PFSK-1 (cell line): ENCODE results near the gene NR2E1.

Experiments
- POLR2AphosphoS5 ChIP-seq: IDR thresholded peaks from 2 replicates; pipeline ENCODE4 v1.6.1; 2012; ENCODE audit warnings: low read depth, mild to moderate bottlenecking, control low read depth, low read length, moderate library complexity
- SIN3A ChIP-seq: IDR thresholded peaks from 2 replicates; pipeline ENCODE4 v1.6.1; 2012; ENCODE audit warnings: mild to moderate bottlenecking, low read length, moderate library complexity, borderline replicate concordance; ENCODE audit not compliant: insufficient read depth

- TF ChIP-seq POLR2AphosphoS5: no peak
- no peak for TF ChIP-seq SIN3A
Observed at GRCh38 chr6:108171918-108172516, 6.2 kb downstream of the NR2E1 start.
